Inflammatory macrophage treated with lipopolysaccharide for 1 hour (primary cell): ENCODE measurements around the gene TUBG2.
A peak's percentile ranks its signal among the peaks of the same experiment; 100 is the strongest.
"Not testable (repeated sequence)": the region's sequence is repeated elsewhere in the genome, so short reads cannot be mapped to it uniquely, and the experiment has no call there.

Experiments
- DNase-seq, 2 donors: peaks; one replicate each; pipeline ENCODE4 v3.0.0-alpha.2; 2020 to 2022

TUBG2 gene

GRCh38 chr17:42655528-42655927, 3.6 kb upstream of the TUBG2 start:
- DNase-seq = no peak

GRCh38 chr17:42657824-42658588, 1.1 kb upstream of the TUBG2 start:
- no peak for DNase-seq

GRCh38 chr17:42659932-42660274, 819 bp downstream of the TUBG2 start:
- not testable (repeated sequence) for DNase-seq

- no peak for DNase-seq
Observed at GRCh38 chr17:42660692-42661345, 1.7 kb downstream of the TUBG2 start.

DNA sequence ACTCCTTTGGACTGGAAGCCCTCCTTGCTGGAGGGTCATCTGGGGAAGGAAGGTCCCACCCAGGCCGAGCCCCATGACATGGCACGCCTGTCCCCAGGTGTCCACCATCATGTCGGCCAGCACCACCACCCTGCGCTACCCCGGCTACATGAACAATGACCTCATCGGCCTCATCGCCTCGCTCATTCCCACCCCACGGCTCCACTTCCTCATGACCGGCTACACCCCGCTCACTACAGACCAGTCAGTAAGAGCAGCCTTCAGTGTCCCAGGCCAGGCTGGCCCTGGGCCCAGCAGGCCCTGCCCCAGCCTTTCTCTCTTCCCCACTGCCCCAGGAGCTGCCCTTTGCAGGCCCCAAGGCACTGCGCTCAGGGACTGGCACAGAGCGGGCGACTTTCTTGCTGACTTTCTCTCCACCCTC, 6.5 kb downstream of the TUBG2 start:
- no peak for DNase-seq

DNA sequence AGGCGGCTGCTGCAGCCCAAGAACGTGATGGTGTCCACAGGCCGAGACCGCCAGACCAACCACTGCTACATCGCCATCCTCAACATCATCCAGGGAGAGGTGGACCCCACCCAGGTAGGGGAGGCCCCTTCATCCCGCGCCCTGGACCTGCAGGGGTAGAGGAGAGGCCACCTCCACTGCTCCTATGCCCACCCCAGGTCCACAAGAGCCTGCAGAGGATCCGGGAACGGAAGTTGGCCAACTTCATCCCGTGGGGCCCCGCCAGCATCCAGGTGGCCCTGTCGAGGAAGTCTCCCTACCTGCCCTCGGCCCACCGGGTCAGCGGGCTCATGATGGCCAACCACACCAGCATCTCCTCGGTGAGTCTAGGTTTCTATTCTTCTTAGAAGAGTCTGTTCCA, 7.0 kb downstream of the TUBG2 start:
- DNase-seq = not testable (repeated sequence)

GRCh38 chr17:42667088-42667951, 8.2 kb downstream of the TUBG2 start:
- DNase-seq = peak; percentile 43 to 74

GRCh38 chr17:42669705-42669976, 10.6 kb downstream of the TUBG2 start:
- DNase-seq = no peak

DNA sequence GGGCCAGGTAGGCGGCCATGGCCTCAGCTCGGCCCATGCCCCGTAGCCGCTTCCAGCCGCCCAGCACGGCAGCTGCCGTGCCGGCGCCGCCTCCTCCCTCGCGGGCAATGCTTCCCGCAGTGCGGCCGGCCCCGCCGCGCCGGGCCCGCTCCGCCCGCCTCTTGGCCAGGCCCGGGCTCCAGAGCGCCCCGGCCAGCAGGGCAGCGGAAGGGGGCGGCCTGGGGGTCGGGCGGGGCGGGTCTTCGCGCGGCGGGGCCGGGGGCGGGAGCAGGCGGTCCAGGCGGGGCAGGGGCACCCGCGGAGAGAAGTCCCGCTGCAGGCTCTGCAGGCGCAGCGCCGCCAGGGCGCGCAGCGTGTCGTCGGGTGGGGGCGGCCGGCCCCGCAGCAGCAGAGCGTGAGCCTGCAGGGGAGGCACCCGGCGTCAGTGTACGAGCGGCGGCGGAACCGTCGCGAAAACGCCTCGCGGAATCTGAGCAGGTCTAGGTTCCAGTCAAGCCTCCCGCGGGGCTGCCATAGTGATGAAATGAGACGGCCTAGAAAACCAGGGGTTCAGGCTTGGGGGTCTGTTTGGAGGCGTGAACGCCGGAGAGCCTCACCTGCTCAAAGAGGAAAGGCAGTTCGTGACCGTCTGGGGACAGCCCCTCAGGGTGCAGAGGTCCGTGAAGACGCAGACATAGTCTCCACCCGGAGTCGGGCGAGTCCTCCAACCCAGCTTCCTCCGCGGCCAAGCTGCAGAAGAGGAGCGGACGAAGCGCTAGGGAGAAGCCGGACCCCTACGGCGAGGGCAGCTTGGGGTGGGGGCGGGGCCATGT, 11.1 kb downstream of the TUBG2 start:
- DNase-seq = no peak

- DNase-seq = no peak
Observed at GRCh38 chr17:42670789-42671657, 11.9 kb downstream of the TUBG2 start.

DNA sequence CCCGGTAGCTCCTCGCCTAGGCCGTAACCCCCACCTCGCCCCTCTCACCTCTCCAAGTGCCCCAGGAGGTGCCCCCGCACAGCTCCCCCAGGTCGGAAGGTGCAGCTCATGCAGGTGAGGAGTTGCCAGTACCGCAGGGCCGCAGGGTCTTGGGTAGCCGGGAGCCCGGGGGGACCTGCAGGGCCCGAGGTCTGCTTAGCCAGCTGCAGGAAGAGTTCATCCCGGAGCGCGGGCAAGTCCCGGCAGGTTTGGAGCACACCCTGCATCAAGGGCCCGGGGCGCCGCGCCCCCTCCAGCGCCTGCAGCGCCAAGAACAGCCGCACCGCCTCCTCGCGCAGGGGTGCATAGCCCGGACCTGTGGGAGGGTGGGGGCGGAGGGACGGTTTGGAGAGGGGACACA, 13.0 kb downstream of the TUBG2 start:
- no peak for DNase-seq

- DNase-seq = no peak
Observed at GRCh38 chr17:42673266-42673884, 14.3 kb downstream of the TUBG2 start.

DNA sequence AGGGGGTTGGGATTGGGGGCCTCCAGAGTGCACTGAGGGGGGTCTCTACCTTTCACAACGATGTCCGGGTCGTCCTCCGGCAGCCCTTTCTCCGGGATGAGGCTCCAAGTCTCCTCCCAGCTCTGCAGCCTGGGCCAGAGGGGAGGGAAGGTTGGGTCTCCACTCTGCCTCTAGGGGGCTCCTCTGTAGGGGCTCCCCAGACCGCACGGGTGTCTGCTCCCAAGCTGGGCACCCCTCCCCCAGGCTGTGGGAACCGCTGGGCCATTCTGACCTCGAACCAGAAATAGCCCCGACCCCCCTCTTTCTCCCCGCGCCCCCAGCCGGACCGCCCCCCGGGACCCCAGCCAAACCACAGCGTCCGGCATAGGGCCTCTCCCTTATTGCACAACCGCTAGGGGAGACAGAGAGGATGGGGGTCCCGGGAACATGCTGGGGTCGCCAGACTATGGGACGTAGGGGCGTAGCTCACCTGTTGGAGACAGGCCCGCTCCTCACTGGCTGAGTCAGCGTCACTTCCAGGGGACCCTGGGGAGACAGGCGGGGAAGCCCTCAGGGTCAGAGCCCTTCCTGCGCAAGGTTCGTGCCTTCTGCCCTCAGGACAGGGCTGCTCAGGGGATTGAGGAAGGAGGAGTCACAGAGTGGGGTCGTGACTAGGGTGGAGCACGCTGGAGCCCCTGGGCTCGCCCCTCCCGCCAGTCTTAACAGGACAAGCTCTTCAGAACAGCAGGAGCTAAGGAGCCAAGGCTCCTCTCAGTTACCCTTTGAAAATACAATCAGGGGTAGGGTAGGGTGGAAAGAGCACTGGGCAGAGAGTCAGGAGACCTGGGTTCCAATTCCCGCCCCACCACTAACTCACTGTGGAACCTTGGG, 15.0 kb downstream of the TUBG2 start:
- DNase-seq = peak in 1 of 2 donors; percentile 30

- no peak for DNase-seq
Observed at GRCh38 chr17:42674755-42675347, 15.8 kb downstream of the TUBG2 start.

GRCh38 chr17:42675348-42675964, 16.4 kb downstream of the TUBG2 start:
- DNase-seq = no peak

GRCh38 chr17:42675965-42676423, 16.9 kb downstream of the TUBG2 start:
- DNase-seq = no peak

DNA sequence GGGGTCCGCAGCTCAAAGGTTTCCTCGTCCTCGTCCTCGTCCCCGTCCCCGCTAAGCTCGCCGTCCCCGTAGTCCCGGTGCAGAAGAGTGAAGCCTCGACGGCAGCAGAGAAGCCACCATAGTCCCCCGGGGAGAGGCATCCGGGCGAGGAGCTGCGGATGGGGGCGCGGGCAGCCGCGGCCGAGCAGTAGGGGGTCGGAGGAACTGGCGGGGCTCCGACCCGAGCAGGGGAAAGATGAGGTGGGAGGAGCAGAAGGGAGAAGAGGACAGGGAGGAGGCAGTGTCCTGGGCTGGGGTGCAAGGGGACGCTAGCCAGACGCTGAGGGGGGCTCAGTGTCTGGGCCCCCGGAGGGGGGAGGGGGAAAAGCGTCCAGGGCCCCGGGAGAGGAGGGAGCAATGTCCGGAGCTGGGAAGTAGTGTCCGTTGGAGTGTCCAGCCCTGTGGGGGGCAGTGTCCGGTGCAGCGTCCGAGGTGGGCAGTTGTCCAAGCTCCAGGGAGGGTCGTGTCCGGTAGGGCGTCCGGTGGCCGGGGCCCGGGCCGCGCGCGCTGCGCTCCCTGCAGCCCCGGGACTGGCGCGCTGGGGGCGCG, 17.4 kb downstream of the TUBG2 start, which contains the start of gene PLEKHH3:
TSS of gene PLEKHH3 (minus strand) at position 571 of the 588 bp plus-strand sequence. CDS start at position 140, 431 bp downstream.
- no peak for DNase-seq

GRCh38 chr17:42677012-42677857, 18.2 kb downstream of the TUBG2 start:
- peak; percentile 98 to 100 for DNase-seq
